HG02642 (cell line): ENCODE results near the gene ORM2.

Source experiments
- ATAC-seq: cut with Tn5 transposase; IDR thresholded peaks from one replicate; pipeline ENCODE4 v1.9.1; 2021; ENCODE audit warnings: mild to moderate bottlenecking; ENCODE audit not compliant: unreplicated experiment, poor library complexity

The ORM2 gene

GRCh38 chr9:114291886-114292590, 37.6 kb upstream of the ORM2 start:
- no peak for ATAC-seq

DNA sequence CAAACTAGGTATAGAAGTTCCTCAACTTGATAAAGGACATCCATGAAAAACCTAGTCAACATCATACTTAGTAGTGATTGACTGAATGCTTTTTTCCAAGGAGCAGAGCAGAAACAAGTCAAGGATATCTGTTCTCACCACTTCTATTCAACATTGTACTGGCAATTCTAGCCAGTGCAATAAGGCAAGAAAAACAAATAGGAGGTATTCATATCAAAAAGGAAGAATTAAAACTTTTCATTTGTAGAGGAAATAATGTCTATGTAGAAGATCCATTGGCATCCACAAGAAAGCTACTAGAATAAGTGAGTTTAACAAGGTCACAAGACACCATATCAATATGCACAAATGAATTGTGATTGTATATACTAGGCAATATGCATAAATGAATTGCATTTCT, 35.0 kb upstream of the ORM2 start:
- ATAC-seq: no peak

DNA sequence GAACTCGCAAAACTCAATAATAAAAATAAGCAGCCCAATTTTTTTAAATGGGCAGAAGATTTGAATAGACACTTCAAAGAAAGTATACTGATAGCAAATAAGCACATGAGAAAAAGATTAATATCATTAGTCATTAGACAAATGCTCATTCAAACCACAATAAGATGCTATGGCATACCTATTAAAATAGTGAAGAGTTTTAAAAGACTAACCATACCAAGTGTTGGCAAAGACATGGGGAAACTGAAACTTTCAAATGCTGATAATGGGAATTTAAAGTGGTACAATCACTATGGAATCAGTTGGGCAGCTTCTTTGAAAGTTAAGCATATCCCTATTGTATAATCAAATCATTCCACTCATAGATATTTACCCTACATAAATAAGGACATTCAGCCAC, 33.3 kb upstream of the ORM2 start:
- ATAC-seq: no peak

DNA sequence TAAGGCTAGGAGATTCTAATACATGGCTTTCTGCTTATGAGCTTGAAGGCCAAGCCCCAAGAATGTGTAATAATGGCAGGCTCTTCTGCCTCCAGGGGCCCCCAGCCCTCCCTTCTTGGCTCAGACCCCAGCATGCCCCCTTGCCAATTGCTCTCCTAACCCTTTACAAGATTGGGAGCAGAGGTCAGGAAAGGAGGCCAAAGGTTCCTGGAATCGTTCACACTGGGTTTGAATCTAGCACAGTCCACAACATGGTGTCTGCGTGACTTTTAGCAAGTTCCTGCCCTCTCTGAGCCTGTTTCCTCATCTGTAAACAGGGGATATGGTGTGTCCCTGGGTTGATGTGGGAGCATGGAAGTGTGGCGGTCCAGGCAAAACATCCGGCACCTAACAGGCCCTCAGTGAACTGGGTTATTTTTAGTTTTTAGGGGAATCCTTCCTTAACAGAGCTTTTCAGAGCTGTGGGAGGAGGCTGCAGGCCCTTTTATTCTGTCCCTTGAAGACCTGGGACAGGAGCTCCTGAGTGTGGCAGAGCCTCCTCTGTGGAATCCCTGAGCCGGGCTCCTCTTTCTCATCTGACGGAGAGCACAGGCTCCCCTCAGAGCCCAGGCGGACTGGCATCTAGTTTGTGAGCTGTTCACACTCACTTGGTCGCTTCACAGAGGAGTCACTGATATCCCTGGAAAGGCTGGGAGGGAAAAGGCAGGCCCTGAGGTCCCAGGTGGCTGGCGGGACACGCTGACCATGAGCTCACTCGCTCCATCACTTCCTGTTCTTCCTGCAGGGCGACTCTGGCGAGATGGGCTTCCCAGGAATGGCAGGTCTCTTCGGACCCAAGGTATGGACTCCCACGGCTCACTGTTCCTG, 30.1 kb upstream of the ORM2 start:
- no peak for ATAC-seq

DNA sequence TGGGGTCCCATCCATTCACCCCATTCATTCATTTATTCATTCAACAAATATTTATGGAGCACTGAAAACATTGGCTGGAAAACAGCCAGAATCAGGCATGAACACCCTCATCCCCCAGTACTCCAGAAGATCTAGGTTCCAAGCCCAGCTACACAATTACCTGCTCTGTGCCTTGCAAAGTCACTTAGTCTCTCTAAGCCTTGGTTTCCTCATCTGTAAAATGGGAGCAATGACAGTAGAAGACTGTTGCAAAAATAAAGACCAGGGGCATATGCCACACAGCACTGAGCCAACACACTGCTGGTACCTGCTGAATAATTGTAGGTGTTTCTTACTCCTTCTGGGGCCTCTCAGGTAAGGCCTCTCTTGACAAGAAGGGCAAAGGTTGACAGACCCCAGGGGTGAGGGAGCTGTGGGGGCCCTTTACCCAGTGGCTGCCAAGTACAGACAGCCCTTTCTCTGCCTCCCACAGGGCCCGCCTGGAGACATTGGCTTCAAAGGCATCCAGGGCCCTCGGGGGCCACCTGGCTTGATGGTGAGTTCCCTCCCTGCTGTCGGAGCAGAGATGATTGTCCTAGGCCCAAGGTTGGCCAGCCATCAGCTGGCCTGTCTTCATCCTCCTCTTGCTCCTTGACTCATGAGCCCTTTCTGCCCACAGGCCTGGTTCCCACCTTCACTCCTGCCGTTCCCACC, 29.4 kb upstream of the ORM2 start:
- no peak for ATAC-seq

GRCh38 chr9:114300846-114301797, 28.5 kb upstream of the ORM2 start:
- ATAC-seq: no peak

DNA sequence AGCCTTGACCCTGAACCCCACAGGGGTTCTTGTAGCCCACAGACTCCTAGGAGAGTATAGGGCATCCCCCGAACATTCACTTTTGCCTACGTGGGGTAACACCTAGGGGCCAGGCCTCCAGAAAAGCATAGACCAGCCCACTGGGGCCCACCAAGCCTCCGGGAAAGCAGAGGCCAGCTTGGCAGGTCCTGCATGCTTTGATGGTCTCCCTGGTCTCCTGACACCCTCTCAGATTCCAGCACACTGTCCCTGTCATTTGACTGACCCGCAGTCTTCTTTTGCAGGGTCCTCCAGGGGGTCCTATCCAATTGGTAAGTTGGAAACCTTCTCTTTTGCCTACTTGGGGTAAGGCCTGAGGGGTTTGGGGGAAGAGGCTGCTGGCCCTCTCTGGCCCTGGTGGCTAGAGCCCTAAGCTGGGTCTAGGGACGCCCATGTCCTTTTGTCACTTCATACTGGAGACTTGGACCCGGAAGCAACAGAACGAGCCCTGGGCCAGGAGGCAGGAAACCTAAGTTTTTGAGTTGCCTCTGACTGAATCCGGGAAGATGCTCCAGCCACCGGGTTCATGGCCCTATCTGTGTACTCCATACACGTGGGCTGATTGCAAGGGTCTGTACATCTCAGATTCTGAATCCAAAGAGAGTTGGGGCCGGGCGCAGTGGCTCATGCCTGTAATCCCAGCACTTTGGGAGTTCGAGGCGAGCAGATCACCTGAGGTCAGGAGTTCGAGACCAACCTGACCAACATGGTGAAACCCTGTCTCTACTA, 27.7 kb upstream of the ORM2 start:
- ATAC-seq: no peak

- no peak for ATAC-seq
These were observed 26.9 kb upstream of the ORM2 start for GRCh38 chr9:114302727-114303126.

GRCh38 chr9:114303571-114303970, 26.1 kb upstream of the ORM2 start:
- ATAC-seq: no peak

GRCh38 chr9:114303977-114304376, 25.7 kb upstream of the ORM2 start:
- ATAC-seq: no peak

GRCh38 chr9:114304416-114305188, 25.1 kb upstream of the ORM2 start:
- ATAC-seq: no peak

GRCh38 chr9:114307899-114308267, 21.8 kb upstream of the ORM2 start:
- no peak for ATAC-seq

DNA sequence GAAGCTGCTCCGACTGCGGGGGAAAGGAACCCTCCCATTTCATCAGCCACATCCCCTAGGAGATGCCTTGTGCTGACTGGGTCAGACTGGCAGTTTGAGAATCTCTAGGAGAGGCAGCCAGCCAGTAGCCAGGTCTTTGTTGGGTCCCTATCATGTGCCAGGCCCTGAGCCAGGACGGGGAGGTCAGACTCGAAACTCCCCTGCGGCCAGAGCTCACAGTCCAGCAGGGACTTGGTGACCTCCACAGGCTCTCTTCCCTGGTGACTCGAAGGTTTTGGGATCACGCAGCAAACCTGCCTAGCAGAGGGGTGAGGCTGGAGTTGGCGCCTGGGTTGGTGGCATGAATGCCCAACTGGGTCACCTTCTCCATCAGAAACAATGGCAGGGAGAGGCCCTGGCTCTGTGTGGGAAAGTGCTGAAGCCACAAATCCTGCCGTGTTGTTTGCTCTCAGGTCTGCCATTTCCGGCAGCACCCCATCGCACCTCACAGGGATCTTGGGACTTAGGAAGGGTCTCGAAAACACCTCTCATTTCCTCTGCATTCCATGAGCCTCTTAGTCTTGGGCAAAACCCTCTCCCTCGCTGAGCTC, 21.2 kb upstream of the ORM2 start:
- ATAC-seq: no peak

DNA sequence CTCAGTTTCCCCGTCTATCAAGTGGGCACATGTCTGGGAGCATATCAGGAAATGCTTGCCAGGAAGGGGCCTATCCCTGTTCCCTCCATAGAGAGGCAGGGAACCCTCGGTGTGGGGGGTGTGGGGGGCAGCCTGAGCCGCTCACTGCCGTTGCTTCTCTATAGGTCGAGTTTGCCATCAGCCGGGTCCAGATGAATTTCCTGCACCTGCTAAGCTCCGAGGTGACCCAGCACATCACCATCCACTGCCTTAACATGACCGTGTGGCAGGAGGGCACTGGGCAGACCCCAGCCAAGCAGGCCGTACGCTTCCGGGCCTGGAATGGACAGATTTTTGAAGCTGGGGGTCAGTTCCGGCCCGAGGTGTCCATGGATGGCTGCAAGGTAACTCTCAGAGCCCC, 20.6 kb upstream of the ORM2 start:
- ATAC-seq: no peak

- ATAC-seq: no peak
These were observed 18.9 kb upstream of the ORM2 start for GRCh38 chr9:114310471-114311450.

DNA sequence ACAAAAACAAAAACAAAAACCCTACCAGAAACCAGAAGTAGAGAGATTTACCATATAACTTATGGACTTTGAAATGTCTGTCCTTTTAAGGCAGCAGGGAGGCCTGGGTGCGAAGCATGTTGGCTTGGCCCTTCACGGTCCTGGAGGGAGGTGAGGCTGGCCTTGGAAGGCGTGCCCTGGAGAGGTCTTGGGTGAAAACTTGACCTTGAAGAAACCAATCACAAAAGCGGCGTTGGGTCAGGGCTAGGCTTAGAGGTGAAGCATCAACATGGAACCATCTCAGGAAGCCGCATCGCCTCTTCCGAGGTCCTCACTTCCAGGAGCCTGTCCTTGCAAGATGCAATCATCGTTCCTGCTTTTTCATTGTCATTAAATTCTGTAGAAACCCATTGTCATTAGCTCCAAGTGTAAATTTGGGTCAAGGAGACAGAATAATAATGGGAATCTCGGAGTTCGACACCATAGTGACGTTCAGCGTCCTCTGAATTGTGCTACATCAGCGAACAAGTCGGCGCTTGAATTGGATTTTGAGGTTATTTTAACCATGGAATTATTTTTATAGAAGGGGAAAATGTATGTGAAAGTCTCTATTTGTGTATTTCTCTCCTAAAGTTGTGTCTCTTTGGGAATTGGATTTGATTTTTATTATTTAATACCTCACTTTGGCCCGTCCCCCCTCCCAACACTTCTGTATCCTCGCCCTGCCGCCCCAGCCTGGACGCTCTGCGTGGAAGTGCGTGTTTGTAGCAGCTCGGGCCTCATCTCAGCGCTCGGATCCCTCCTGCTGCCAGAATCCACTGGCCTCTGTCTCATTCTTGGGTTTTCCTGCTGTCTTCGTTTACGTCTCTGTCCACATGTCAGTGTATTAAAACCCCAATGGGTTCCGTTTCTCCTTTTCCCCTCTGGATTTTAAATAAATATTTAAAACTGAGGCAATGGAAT, 17.8 kb upstream of the ORM2 start:
- ATAC-seq: no peak
